HL-60 (cell line): ENCODE results near the gene CIB2.

Source experiments
- CTCF ChIP-seq: IDR thresholded peaks from one replicate; pipeline ENCODE4 v1.5.1; 2011; ENCODE audit warnings: low read length, control low read depth, inconsistent platforms; ENCODE audit not compliant: insufficient read depth
- GABPA ChIP-seq: IDR thresholded peaks from 2 replicates; pipeline ENCODE4 v1.6.1; 2012; ENCODE audit warnings: low read depth
- TF ChIP-seq, protein P1 (sequence below): IDR thresholded peaks from 2 replicates; pipeline ENCODE4 v1.6.1; 2012; ENCODE audit warnings: low read depth; ENCODE audit not compliant: insufficient replicate concordance

DNA sequence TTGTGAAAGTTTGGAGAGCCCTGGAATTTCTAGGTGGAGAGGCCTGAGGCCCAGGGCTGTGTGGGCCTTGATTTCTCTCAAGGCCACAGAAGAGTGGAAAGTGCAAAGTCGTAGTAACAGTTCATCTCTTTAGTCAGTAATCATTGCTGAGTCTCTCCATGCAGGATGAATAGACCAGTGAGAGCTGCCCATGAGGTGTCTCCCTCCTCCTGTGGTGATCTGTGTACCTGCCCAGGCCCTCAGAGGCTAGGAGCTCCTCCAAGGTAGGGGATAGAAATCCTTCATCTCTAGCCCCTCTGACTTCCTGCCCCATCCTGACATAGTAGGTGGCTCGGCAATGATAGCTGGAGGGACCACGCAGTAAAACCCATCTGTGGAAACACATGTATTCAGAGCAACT is 11.1 kb upstream of the CIB2 start:
- TF ChIP-seq CTCF (no peak), GABPA (no peak)
- TF ChIP-seq, protein P1, sequence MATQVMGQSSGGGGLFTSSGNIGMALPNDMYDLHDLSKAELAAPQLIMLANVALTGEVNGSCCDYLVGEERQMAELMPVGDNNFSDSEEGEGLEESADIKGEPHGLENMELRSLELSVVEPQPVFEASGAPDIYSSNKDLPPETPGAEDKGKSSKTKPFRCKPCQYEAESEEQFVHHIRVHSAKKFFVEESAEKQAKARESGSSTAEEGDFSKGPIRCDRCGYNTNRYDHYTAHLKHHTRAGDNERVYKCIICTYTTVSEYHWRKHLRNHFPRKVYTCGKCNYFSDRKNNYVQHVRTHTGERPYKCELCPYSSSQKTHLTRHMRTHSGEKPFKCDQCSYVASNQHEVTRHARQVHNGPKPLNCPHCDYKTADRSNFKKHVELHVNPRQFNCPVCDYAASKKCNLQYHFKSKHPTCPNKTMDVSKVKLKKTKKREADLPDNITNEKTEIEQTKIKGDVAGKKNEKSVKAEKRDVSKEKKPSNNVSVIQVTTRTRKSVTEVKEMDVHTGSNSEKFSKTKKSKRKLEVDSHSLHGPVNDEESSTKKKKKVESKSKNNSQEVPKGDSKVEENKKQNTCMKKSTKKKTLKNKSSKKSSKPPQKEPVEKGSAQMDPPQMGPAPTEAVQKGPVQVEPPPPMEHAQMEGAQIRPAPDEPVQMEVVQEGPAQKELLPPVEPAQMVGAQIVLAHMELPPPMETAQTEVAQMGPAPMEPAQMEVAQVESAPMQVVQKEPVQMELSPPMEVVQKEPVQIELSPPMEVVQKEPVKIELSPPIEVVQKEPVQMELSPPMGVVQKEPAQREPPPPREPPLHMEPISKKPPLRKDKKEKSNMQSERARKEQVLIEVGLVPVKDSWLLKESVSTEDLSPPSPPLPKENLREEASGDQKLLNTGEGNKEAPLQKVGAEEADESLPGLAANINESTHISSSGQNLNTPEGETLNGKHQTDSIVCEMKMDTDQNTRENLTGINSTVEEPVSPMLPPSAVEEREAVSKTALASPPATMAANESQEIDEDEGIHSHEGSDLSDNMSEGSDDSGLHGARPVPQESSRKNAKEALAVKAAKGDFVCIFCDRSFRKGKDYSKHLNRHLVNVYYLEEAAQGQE, result no peak
